ENCODE data around the gene TEKT3.

DNA sequence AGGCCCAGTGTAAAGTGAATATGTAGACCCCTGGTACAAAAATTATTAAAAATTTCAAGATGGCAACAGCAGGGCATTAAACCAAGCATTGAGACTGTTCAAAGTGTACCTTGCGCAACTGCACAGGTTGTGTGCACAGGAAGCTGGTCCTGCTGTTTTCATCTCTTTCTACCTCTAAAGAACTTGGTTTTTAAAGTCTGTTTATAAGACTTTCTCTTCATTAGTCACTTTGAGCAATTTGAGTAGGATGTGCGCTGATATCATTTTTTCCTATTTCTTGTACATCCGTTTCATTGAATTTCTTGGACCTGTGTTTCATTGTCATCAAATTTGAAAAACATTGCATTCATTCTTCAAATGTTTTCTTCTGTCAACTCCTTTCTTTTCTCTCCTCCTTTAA lies 59.5 kb downstream of the TEKT3 start:
- TF ChIP-seq POLR2A (IDR thresholded peaks at IDR 0.05): no peak
- TF ChIP-seq, protein P1, sequence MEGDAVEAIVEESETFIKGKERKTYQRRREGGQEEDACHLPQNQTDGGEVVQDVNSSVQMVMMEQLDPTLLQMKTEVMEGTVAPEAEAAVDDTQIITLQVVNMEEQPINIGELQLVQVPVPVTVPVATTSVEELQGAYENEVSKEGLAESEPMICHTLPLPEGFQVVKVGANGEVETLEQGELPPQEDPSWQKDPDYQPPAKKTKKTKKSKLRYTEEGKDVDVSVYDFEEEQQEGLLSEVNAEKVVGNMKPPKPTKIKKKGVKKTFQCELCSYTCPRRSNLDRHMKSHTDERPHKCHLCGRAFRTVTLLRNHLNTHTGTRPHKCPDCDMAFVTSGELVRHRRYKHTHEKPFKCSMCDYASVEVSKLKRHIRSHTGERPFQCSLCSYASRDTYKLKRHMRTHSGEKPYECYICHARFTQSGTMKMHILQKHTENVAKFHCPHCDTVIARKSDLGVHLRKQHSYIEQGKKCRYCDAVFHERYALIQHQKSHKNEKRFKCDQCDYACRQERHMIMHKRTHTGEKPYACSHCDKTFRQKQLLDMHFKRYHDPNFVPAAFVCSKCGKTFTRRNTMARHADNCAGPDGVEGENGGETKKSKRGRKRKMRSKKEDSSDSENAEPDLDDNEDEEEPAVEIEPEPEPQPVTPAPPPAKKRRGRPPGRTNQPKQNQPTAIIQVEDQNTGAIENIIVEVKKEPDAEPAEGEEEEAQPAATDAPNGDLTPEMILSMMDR (IDR thresholded peaks at IDR 0.05 in 4 of 5, conservative IDR thresholded peaks at IDR 0.05 in 1 of 5): no peak

All from gastrocnemius medialis (tissue), 4 donors.